Fibroblast of the aortic adventitia (primary cell): ENCODE results near the gene PAM. TPM values are rescaled to one million over a fixed set of nuclear protein-coding genes. Genes with fewer than 3 reads are reported as not detected.
A peak's percentile ranks its signal among the peaks of the same experiment; 100 is the strongest.

ENCODE experiments used
- DNase-seq: peaks from one replicate; pipeline ENCODE4 v3.0.0-alpha.2; 2010; ENCODE audit warnings: low read depth
- H3K4me3 ChIP-seq: 2 replicates; pipeline ENCODE4 v1.5.1; 2011; ENCODE audit warnings: low read depth, mild to moderate bottlenecking, control low read depth, low read length, moderate library complexity
- CTCF ChIP-seq: IDR thresholded peaks from 2 replicates; pipeline ENCODE4 v1.5.1; 2011; ENCODE audit warnings: mild to moderate bottlenecking, low read length, control low read depth, inconsistent platforms; ENCODE audit not compliant: insufficient read depth
- total RNA-seq: library from RNA; depleted of rRNA; stranded (reverse); fragments of >200 nt; gene quantifications from 2 replicates; pipeline ENCODE4 v1.2.3, GENCODE V29; 2012; ENCODE audit warnings: low replicate concordance

PAM gene
- total RNA-seq, 1 donor = 528 TPM

DNA sequence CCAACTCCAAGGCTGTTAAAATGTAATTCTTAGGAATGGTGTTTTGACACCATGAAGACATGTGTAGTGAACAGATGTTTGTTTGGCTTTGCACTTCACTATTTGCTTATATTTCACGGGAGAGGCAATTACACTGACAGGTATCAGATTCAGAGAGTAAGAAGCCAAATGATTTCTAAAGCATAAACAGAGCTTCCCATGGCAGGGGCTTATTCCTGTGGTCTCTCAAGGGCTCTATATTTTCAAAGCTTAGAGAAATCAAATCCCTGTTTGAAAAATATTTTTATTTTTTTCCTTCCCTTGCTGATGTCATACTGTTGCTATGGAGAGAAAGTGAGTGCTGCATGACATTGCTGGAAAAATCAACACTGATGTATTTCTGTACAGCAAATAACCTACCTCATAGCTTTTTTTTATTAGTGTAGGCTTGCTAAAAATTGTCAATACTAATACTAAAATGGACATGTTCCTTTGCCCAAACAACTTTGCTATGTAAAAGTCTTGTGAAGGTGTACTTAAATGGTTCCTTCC is 203.4 kb downstream of the PAM start:
- peak; percentile 60 for DNase-seq
- no peak for TF ChIP-seq CTCF
- H3K4me3 ChIP-seq = no peak overlapping the region

DNA sequence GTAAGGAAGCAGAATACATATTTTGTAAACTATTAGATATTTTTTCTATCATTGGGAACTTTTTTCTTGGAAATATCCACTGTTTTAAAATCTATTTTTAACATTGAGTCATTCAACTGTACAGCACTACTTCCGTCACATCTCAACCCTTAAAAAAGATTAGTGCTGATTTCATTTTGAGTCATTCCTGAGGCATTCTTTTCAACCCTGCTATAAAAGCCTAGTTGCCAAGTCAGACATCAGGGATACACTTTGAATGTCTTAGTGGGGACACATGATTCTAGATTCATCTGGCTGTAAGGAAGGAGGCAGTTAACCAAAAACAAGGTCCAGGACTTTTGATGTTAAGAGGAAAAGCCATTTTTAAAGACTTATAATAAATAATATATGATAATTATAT is 203.9 kb downstream of the PAM start:
- TF ChIP-seq CTCF = no peak
- no peak overlapping the region for H3K4me3 ChIP-seq
- DNase-seq = peak; percentile 96

GRCh38 chr5:102961671-102962070 is 206.6 kb downstream of the PAM start:
- no peak overlapping the region for H3K4me3 ChIP-seq
- peak; percentile 22 for DNase-seq
- TF ChIP-seq CTCF = no peak

GRCh38 chr5:102965653-102966052 is 210.5 kb downstream of the PAM start:
- no peak overlapping the region for H3K4me3 ChIP-seq
- no peak for DNase-seq

GRCh38 chr5:102969641-102970040 is 214.5 kb downstream of the PAM start:
- H3K4me3 ChIP-seq = no peak overlapping the region
- DNase-seq = no peak
- no peak for TF ChIP-seq CTCF

More at GRCh38 chr5:102965653-102966052, 210.5 kb downstream of the PAM start:
- no peak for TF ChIP-seq CTCF

DNA sequence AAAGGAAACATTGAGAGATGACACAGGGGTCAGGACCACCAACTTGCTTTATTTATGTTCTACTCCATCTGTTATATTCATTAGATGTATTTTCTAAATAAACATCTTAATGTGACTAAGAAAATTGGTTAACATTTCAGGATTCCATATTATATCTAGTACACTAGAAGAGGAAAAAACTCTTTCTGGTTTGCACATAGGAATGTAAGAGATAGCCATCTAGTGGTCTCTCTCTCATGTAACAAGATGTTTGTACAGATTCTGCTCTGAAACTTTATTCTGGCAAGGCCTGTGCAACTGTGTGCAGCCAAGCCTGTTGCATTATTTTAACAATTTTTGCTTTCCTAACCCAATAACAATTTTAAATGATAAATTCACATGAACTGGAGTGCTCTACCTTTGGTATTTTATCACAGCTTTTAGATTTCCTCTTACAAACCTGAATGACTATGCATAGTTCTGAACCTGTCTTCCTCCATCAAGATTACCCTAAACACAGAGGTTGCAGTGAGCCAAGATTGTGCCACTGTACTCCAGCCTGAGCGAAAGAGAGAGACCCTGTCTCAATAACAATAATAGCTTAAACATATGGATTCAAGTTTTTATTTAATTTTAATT is 216.7 kb downstream of the PAM start:
- TF ChIP-seq CTCF = peak; percentile 59
- no peak overlapping the region for H3K4me3 ChIP-seq

GRCh38 chr5:102974177-102974576 is 219.1 kb downstream of the PAM start:
- no peak for TF ChIP-seq CTCF
- DNase-seq = no peak
- H3K4me3 ChIP-seq = no peak overlapping the region

More for the DNA sequence above, 216.7 kb downstream of the PAM start:
- DNase-seq = peak; percentile 70
